Measurements from ENCODE around the gene UIMC1. TPM values are rescaled to one million over a fixed set of nuclear protein-coding genes. Genes with fewer than 3 reads are reported as not detected.

The UIMC1 gene
- total RNA-seq, 1 experiment from 2014 or later = 38.4 TPM

DNA sequence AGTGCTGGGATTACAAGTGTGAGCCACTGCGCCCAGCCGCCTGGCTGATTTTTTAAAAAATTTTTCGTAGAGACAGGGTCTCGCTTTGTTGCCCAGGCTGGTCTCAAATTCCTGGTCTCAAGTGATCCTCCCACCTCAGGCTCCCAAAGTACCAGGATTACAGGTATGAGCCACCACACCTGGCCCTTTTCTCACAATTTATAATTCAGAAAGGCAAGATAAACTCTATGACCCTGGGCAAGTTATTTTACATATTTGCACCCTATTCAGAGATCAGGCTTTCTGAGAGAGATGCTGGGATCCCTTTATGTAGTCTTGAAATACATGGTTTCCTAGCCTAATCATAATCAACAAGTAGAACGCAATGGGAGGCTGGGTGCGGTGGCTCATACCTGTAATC is 36.5 kb upstream of the UIMC1 start:
- BruUV-seq (replicated peaks) = no TSS peak
- H3K9me2 ChIP-seq (ENCODE audit: insufficient read depth) = no peaks in the 10 kb centered on the region
- H3K79me2 ChIP-seq (ENCODE audit: insufficient read depth, low read length) = peaks cover 14% of the 10 kb centered on the region
- H4K20me1 ChIP-seq (ENCODE audit: insufficient read depth) = no peaks in the 10 kb centered on the region
- no peak overlapping the region for H2AFZ ChIP-seq (ENCODE audit: low read depth, low read length, poor library complexity, severe bottlenecking)
- no peak overlapping the region for H3K27ac ChIP-seq (ENCODE audit: low read depth, low read length)
- DNase-seq (ENCODE audit: low read depth, low spot score) = no peak
- RAD21 ChIA-PET (ENCODE audit: low non-redundant PET in 1 of 2, low total read pairs in 2 of 2, uncharacterized antibody in 2 of 2, unreplicated experiment in 2 of 2) = no interaction called here
- ATAC-seq = no peak
- CTCF ChIA-PET = no interaction called here
- H3K9me3 ChIP-seq (ENCODE audit: control insufficient read depth in 1 of 2, insufficient read depth in 1 of 2, low read depth in 1 of 2, low read length in 2 of 2) = no peaks in the 10 kb centered on the region
- TF ChIP-seq REST (IDR thresholded peaks at IDR 0.05; ENCODE audit: low read depth) = no peak
- TF ChIP-seq SP1 (IDR thresholded peaks at IDR 0.05; ENCODE audit: low read depth) = no peak
- no peak overlapping the region for H3K9ac ChIP-seq (ENCODE audit: low read length)
- H3K36me3 ChIP-seq (ENCODE audit: control insufficient read depth in 1 of 2, insufficient read depth in 2 of 2, low read length in 2 of 2) = peaks cover 13 to 21% of the 10 kb centered on the region in 2 experiments
- intact Hi-C loops (cut with micrococcal nuclease) = no loop called here
- no peak overlapping the region for H3K4me2 ChIP-seq (ENCODE audit: low read length)
- no peaks in the 10 kb centered on the region for H3K27me3 ChIP-seq (ENCODE audit: insufficient read depth, low read length)
- H3K4me3 ChIP-seq (replicated peaks in 1 of 2; ENCODE audit: low read depth in 1 of 2, low read length in 2 of 2) = no peak overlapping the region
- POLR2A ChIA-PET = no interaction called here
- H3K4me1 ChIP-seq (ENCODE audit: control insufficient read depth in 1 of 2, insufficient read depth in 2 of 2, low read length in 2 of 2) = no peaks in the 10 kb centered on the region

- no peak overlapping the region for H3K27ac ChIP-seq (ENCODE audit: low read depth, low read length)
- no peak for ATAC-seq
- BruUV-seq (replicated peaks) = no TSS peak
- no peaks in the 10 kb centered on the region for H3K4me1 ChIP-seq (ENCODE audit: control insufficient read depth in 1 of 2, insufficient read depth in 2 of 2, low read length in 2 of 2)
- H3K9me2 ChIP-seq (ENCODE audit: insufficient read depth) = no peaks in the 10 kb centered on the region
- ChIA-PET POLR2A (interaction anchor here (0.6 kb wide), 1 partner anchor 88 kb away, joined by 3 read pairs; no protein-coding TSS in a partner anchor), CTCF (no interaction called here), RAD21 (ENCODE audit: low non-redundant PET in 1 of 2, low total read pairs in 2 of 2, uncharacterized antibody in 2 of 2, unreplicated experiment in 2 of 2) (no interaction called here)
- intact Hi-C loops (cut with micrococcal nuclease) = no loop called here
- H3K36me3 ChIP-seq (ENCODE audit: control insufficient read depth in 1 of 2, insufficient read depth in 2 of 2, low read length in 2 of 2) = peaks cover 9 to 21% of the 10 kb centered on the region in 2 experiments
- no peaks in the 10 kb centered on the region for H4K20me1 ChIP-seq (ENCODE audit: insufficient read depth)
- H3K9ac ChIP-seq (ENCODE audit: low read length) = no peak overlapping the region
- no peak overlapping the region for H2AFZ ChIP-seq (ENCODE audit: low read depth, low read length, poor library complexity, severe bottlenecking)
- no peak overlapping the region for H3K4me3 ChIP-seq (replicated peaks in 1 of 2; ENCODE audit: low read depth in 1 of 2, low read length in 2 of 2)
- no peak overlapping the region for H3K4me2 ChIP-seq (ENCODE audit: low read length)
- H3K27me3 ChIP-seq (ENCODE audit: insufficient read depth, low read length) = no peaks in the 10 kb centered on the region
- H3K9me3 ChIP-seq (ENCODE audit: control insufficient read depth in 1 of 2, insufficient read depth in 1 of 2, low read depth in 1 of 2, low read length in 2 of 2) = no peaks in the 10 kb centered on the region
- TF ChIP-seq RAD21 (IDR thresholded peaks at IDR 0.05; ENCODE audit: low read depth) = no peak
- no peak for TF ChIP-seq SRF (IDR thresholded peaks at IDR 0.05; ENCODE audit: low read depth)
- TF ChIP-seq ELF1 (IDR thresholded peaks at IDR 0.05; ENCODE audit: borderline replicate concordance, low read depth) = no peak
- no peak for TF ChIP-seq TCF7L2 (IDR thresholded peaks at IDR 0.05; ENCODE audit: borderline replicate concordance, extremely low read depth, insufficient read depth, insufficient read length)
- TF ChIP-seq REST (IDR thresholded peaks at IDR 0.05; ENCODE audit: low read depth) = no peak
- peak in 1 of 3 experiments; percentile 23; a peak in 1 of 6 replicates for TF ChIP-seq CTCF (IDR thresholded peaks at IDR 0.05 in 2 of 3, conservative IDR thresholded peaks at IDR 0.05 in 1 of 3; ENCODE audit: borderline replicate concordance in 1 of 3, insufficient read depth in 1 of 3, low read depth in 2 of 3, low read length in 2 of 3)
- no peak for DNase-seq (ENCODE audit: low read depth, low spot score)
- H3K79me2 ChIP-seq (ENCODE audit: insufficient read depth, low read length) = peaks cover 22% of the 10 kb centered on the region
Measured at GRCh38 chr5:177041936-177042335, 35.4 kb upstream of the UIMC1 start.

All from HCT116 (cell line).